DND-41 (cell line): Measurements from ENCODE around the gene LRRC3B.

Experiments
- ATAC-seq: fragments of 200-7000 bp; cut with Tn5 transposase; 3 replicates; pipeline ENCODE4 v1.9.1; 2021; ENCODE audit warnings: low read depth; ENCODE audit not compliant: insufficient read depth
- DNase-seq: peaks from one replicate; pipeline ENCODE4 v3.0.0-alpha.2; 2020
- H2AFZ ChIP-seq: 2 replicates; pipeline ENCODE4 v1.6.0; 2012; ENCODE audit warnings: low read depth, low read length
- H3K27ac ChIP-seq: 2 replicates; pipeline ENCODE4 v1.5.1; 2012; ENCODE audit warnings: low read length, inconsistent platforms
- H3K27me3 ChIP-seq: fragments of 200-600 bp; sonication (generic); 2 replicates; pipeline ENCODE4 v1.6.0; 2012; ENCODE audit warnings: low read length, mild to moderate bottlenecking, inconsistent platforms; ENCODE audit not compliant: insufficient read depth, poor library complexity
- H3K36me3 ChIP-seq: 2 replicates; pipeline ENCODE4 v1.5.1; 2012; ENCODE audit warnings: low read length, inconsistent platforms; ENCODE audit not compliant: insufficient read depth
- H3K4me1 ChIP-seq: 2 replicates; pipeline ENCODE4 v1.5.1; 2012; ENCODE audit warnings: mild to moderate bottlenecking, low read length; ENCODE audit not compliant: insufficient read depth
- H3K4me2 ChIP-seq: 2 replicates; pipeline ENCODE4 v1.6.0; 2012; ENCODE audit warnings: mild to moderate bottlenecking, moderate library complexity, low read length, inconsistent platforms; ENCODE audit not compliant: insufficient read depth
- H3K4me3 ChIP-seq, 2 experiments: fragments of 200-600 bp in 1 of 2; shearing (Covaris generic) in 1 of 2; 2 replicates each; pipeline ENCODE4 v1.5.1; 2012 to 2016; ENCODE audit warnings: inconsistent platforms in 2 of 2, low read length in 2 of 2, mild to moderate bottlenecking in 2 of 2, low read depth in 1 of 2, moderate library complexity in 1 of 2
- H3K79me2 ChIP-seq: 2 replicates; pipeline ENCODE4 v1.6.0; 2012; ENCODE audit warnings: low read length, inconsistent platforms; ENCODE audit not compliant: insufficient read depth
- H3K9ac ChIP-seq: 2 replicates; pipeline ENCODE4 v1.6.0; 2012; ENCODE audit warnings: low read depth, mild to moderate bottlenecking, inconsistent platforms, low read length, moderate library complexity
- H3K9me3 ChIP-seq: 2 replicates; pipeline ENCODE4 v1.5.1; 2012; ENCODE audit warnings: low read length, moderate library complexity, mild to moderate bottlenecking, inconsistent platforms; ENCODE audit not compliant: insufficient read depth, severe bottlenecking
- H4K20me1 ChIP-seq: 2 replicates; pipeline ENCODE4 v1.6.0; 2012; ENCODE audit warnings: low read length; ENCODE audit not compliant: insufficient read depth
- EZH2 ChIP-seq: IDR thresholded peaks from 3 replicates; pipeline ENCODE4 v1.6.1; 2012; ENCODE audit warnings: borderline replicate concordance, low read depth, mild to moderate bottlenecking, moderate library complexity, low read length, inconsistent platforms; ENCODE audit not compliant: severe bottlenecking
- TF ChIP-seq, protein P1 (sequence below): IDR thresholded peaks from 2 replicates; pipeline ENCODE4 v1.5.1; 2012; ENCODE audit warnings: borderline replicate concordance, low read length, moderate library complexity, mild to moderate bottlenecking; ENCODE audit not compliant: poor library complexity, severe bottlenecking; ENCODE audit errors: extremely low read depth

Gene LRRC3B

DNA sequence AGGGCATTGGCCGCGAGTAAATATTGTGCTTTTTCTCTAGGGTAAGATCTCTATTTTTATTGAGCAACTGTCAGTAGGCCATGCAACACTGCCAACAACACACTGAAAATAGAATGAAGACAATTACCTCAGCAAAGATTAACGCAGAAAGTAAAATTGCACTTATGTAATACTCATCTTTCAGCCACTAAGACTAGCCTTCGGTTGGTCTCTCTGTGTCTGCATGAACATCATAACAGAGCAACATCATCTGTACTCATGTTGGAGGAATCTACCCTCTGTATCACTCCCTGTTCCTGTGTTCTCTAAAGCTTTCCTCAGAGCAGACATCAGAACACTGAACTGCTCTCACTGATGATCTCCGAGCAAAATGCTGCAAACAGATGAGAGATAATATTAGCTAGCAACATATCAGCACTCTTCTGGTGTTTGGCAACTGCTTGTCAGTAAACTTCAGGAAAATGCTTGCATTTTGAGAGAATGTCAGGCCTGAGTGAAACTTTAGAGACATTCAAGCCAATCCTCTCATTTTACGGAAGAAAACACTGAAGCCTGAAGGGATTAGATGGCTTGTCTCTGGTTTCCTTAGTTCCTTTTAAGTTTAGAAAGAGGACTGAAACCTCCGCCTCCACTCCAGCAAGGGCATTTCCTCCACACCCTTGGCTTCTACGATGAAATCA lies 8.4 kb upstream of the LRRC3B start:
- H3K9ac ChIP-seq, result no peak overlapping the region
- H3K79me2 ChIP-seq, result no peaks in the 10 kb centered on the region
- H4K20me1 ChIP-seq, result no peaks in the 10 kb centered on the region
- H3K27ac ChIP-seq, result no peak overlapping the region
- H3K4me1 ChIP-seq, result no peaks in the 10 kb centered on the region
- H3K9me3 ChIP-seq, result no peaks in the 10 kb centered on the region
- DNase-seq (no peak), ATAC-seq (no peak)
- no peaks in the 10 kb centered on the region for H3K36me3 ChIP-seq
- H2AFZ ChIP-seq, result no peak overlapping the region
- TF ChIP-seq EZH2, result no peak
- TF ChIP-seq, protein P1, sequence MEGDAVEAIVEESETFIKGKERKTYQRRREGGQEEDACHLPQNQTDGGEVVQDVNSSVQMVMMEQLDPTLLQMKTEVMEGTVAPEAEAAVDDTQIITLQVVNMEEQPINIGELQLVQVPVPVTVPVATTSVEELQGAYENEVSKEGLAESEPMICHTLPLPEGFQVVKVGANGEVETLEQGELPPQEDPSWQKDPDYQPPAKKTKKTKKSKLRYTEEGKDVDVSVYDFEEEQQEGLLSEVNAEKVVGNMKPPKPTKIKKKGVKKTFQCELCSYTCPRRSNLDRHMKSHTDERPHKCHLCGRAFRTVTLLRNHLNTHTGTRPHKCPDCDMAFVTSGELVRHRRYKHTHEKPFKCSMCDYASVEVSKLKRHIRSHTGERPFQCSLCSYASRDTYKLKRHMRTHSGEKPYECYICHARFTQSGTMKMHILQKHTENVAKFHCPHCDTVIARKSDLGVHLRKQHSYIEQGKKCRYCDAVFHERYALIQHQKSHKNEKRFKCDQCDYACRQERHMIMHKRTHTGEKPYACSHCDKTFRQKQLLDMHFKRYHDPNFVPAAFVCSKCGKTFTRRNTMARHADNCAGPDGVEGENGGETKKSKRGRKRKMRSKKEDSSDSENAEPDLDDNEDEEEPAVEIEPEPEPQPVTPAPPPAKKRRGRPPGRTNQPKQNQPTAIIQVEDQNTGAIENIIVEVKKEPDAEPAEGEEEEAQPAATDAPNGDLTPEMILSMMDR, result no peak
- no peak overlapping the region for H3K4me3 ChIP-seq
- no peak overlapping the region for H3K4me2 ChIP-seq
- no peaks in the 10 kb centered on the region for H3K27me3 ChIP-seq

DNA sequence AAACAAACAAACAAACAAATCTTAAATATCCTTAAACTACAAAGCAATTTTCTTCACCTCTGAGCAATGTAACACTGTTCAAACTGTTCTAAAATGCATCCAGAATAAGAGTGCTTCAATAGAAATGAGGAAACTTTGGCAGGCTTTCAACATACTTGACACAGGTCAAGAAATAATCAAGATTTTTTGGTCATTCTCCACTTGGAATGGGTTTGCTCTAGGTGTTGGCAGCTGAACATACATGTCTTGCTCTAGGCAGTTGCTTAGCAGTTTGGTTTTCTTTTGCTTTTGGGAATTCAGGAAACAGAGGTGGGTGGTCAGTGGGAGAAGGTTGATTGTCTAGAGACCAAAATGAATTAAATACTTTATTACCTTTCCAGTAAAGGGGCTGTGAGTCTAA lies 1.4 kb upstream of the LRRC3B start:
- Histone ChIP-seq H3K4me2 (no peak overlapping the region), H3K9me3 (no peaks in the 10 kb centered on the region), H2AFZ (no peak overlapping the region), H3K79me2 (no peaks in the 10 kb centered on the region), H3K9ac (no peak overlapping the region), H3K27ac (no peak overlapping the region), H3K4me1 (no peaks in the 10 kb centered on the region), H3K36me3 (no peaks in the 10 kb centered on the region), H3K27me3 (no peaks in the 10 kb centered on the region), H4K20me1 (no peaks in the 10 kb centered on the region), H3K4me3 (no peak overlapping the region)
- ATAC-seq (no peak), DNase-seq (no peak)
- TF ChIP-seq, protein P1, result no peak

DNA sequence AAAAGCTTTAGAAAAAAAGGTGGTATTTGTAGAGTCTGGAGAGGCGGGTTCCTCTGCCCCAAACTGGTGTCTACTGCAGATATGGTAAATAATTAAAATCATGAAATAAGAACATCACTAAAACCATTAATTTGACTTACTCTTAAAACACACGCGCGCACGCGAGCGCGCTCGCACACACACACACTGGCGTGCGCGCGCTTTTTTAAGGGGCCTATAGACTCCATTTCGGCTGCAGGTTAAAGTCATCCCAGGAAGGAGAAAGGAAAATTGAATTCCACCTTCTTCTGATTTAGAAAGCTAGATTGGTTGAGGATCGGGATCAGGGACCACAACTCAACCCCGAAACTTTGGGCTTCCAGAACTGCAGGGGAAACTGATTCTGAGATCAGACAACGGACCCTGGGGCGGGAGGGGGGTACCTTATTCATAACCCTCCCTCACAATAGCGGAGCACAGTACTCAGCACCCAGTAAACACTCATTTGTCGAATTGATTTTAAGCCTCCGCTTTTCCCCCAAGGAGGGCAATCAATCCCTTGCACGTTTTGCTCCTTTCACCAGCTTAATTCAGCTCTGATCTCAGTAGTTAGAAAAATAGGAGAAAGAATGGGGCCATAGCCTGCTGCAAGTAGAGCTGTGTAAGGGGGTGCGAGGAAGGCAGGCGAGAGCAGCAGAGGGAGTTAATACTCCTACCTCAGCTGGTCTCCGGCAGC lies 509 bp upstream of the LRRC3B start:
- H3K9ac ChIP-seq, result no peak overlapping the region
- no peaks in the 10 kb centered on the region for H4K20me1 ChIP-seq
- no peaks in the 10 kb centered on the region for H3K9me3 ChIP-seq
- TF ChIP-seq, protein P1, result no peak
- TF ChIP-seq EZH2, result no peak
- no peak for DNase-seq
- no peak overlapping the region for H2AFZ ChIP-seq
- no peak overlapping the region for H3K4me2 ChIP-seq
- H3K4me1 ChIP-seq, result no peaks in the 10 kb centered on the region
- no peaks in the 10 kb centered on the region for H3K79me2 ChIP-seq
- H3K27ac ChIP-seq, result no peak overlapping the region
- H3K36me3 ChIP-seq, result no peaks in the 10 kb centered on the region
- no peak for ATAC-seq
- H3K4me3 ChIP-seq, result no peak overlapping the region
- no peaks in the 10 kb centered on the region for H3K27me3 ChIP-seq
